Activated naive CD8-positive, alpha-beta T cell treated with anti-CD3 and anti-CD28 coated beads for 36 hours (primary cell): Measurements from ENCODE around the gene PTP4A1. TPM values are rescaled to one million over a fixed set of nuclear protein-coding genes. Genes with fewer than 3 reads are reported as not detected.

ENCODE experiments used
- total RNA-seq, 2 experiments: library from RNA; stranded (reverse); gene quantifications; one replicate each; pipeline ENCODE4 v1.2.3, GENCODE V29; 2021

The PTP4A1 gene
- total RNA-seq, 2 experiments from 2014 or later: 79.6 to 82.0 TPM

Other genes starting within 250 kb of the PTP4A1 start
- gene PHF3, start 63.3 kb downstream of the PTP4A1 start, total RNA-seq: 10 to 100 TPM; 46.2 to 48.5 TPM